Measurements from ENCODE around the gene RRAS2. TPM values are rescaled to one million over a fixed set of nuclear protein-coding genes. Genes with fewer than 3 reads are reported as not detected.

Gene RRAS2
- total RNA-seq, 1 donor from 2014 or later: 27.6 TPM

Other genes with a start within 250 kb of the RRAS2 start
- gene COPB1, start 140.6 kb upstream of the RRAS2 start, total RNA-seq: 92.2 TPM
- gene PSMA1, start 161.2 kb upstream of the RRAS2 start, total RNA-seq: 106 TPM